ENCODE data around the gene GPR18.

DNA sequence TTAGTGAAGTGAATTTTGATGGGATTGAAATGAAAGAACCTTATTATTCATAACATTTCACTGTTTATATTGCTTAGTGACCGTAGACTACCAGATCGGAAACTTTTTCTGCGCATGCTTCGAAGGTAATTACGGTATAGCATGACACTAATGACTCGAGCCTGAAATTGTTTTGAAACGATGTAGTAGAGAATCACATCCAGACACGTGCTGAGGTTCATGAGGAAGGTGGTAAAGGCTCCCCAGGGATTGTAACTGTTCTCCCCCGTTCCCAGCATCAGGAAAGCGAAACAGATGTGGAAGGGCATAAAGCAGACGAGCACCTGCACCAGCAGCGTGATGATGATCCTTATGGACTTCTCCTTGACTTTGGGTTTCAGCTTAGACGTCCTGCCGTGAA lies 3.3 kb downstream of the GPR18 start:
- no peak for TF ChIP-seq POLR2AphosphoS5 (IDR thresholded peaks at IDR 0.05)
- TF ChIP-seq, protein P1, sequence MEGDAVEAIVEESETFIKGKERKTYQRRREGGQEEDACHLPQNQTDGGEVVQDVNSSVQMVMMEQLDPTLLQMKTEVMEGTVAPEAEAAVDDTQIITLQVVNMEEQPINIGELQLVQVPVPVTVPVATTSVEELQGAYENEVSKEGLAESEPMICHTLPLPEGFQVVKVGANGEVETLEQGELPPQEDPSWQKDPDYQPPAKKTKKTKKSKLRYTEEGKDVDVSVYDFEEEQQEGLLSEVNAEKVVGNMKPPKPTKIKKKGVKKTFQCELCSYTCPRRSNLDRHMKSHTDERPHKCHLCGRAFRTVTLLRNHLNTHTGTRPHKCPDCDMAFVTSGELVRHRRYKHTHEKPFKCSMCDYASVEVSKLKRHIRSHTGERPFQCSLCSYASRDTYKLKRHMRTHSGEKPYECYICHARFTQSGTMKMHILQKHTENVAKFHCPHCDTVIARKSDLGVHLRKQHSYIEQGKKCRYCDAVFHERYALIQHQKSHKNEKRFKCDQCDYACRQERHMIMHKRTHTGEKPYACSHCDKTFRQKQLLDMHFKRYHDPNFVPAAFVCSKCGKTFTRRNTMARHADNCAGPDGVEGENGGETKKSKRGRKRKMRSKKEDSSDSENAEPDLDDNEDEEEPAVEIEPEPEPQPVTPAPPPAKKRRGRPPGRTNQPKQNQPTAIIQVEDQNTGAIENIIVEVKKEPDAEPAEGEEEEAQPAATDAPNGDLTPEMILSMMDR (IDR thresholded peaks at IDR 0.05): no peak
- no peak for TF ChIP-seq POLR2A (IDR thresholded peaks at IDR 0.05)
- no peak for TF ChIP-seq EP300 (IDR thresholded peaks at IDR 0.05)

Measured in stomach (tissue), 4 donors.